GM12878 (cell line): ENCODE data around the gene TMED10. TPM values are rescaled to one million over a fixed set of nuclear protein-coding genes. Genes with fewer than 3 reads are reported as not detected.

ENCODE experiments used
- CREB1 ChIP-seq: IDR thresholded peaks from 2 replicates; pipeline ENCODE4 v1.6.1; 2012; ENCODE audit warnings: low read depth, mild to moderate bottlenecking, inconsistent platforms
- IKZF1 ChIP-seq: fragments of 450-650 bp; conservative IDR thresholded peaks from 2 replicates; pipeline ENCODE4 v1.6.1; 2017; ENCODE audit warnings: antibody characterized with exemption, mild to moderate bottlenecking
- JUNB ChIP-seq: IDR thresholded peaks from 2 replicates; pipeline ENCODE4 v1.6.1; 2016; ENCODE audit warnings: antibody characterized with exemption, mild to moderate bottlenecking
- KLF5 ChIP-seq: fragments of 450-650 bp; IDR thresholded peaks from 2 replicates; pipeline ENCODE4 v1.6.1; 2014; ENCODE audit warnings: mild to moderate bottlenecking; ENCODE audit not compliant: partially characterized antibody
- MAX ChIP-seq: IDR thresholded peaks from 2 replicates; pipeline ENCODE4 v1.6.1; 2012; ENCODE audit warnings: low read depth, low read length, improper control_type of control experiment
- MEF2A ChIP-seq: IDR thresholded peaks from 2 replicates; pipeline ENCODE4 v1.6.1; 2011; ENCODE audit warnings: low read depth, mild to moderate bottlenecking, low read length, moderate library complexity; ENCODE audit not compliant: insufficient read depth
- MTA3 ChIP-seq: IDR thresholded peaks from 2 replicates; pipeline ENCODE4 v1.6.1; 2012; ENCODE audit warnings: low read length, inconsistent platforms, borderline replicate concordance
- PAX8 ChIP-seq: fragments of 450-650 bp; IDR thresholded peaks from 2 replicates; pipeline ENCODE4 v1.6.1; 2017; ENCODE audit warnings: mild to moderate bottlenecking, moderate library complexity
- PRDM15 ChIP-seq: fragments of 450-650 bp; formaldehyde crosslinking; IDR thresholded peaks from 2 replicates; pipeline ENCODE4 v1.4.0; 2020; ENCODE audit warnings: mild to moderate bottlenecking, moderate library complexity
- RAD21 ChIP-seq: IDR thresholded peaks from 2 replicates; pipeline ENCODE4 v1.6.1; 2011; ENCODE audit warnings: mild to moderate bottlenecking, low read depth, low read length, moderate library complexity; ENCODE audit not compliant: insufficient read depth
- RUNX3 ChIP-seq: IDR thresholded peaks from 2 replicates; pipeline ENCODE4 v1.6.1; 2012; ENCODE audit warnings: low read length, inconsistent platforms
- SPI1 ChIP-seq: IDR thresholded peaks from 2 replicates; pipeline ENCODE4 v1.6.1; 2011; ENCODE audit warnings: low read depth, mild to moderate bottlenecking, low read length, moderate library complexity, borderline replicate concordance; ENCODE audit not compliant: insufficient read depth
- USF1 ChIP-seq: IDR thresholded peaks from 2 replicates; pipeline ENCODE4 v1.6.1; 2011; ENCODE audit warnings: borderline replicate concordance, low read depth, mild to moderate bottlenecking, moderate library complexity, mixed read lengths, low read length; ENCODE audit not compliant: insufficient read depth; ENCODE audit errors: extremely low read length
- ZNF687 ChIP-seq: fragments of 450-650 bp; IDR thresholded peaks from 2 replicates; pipeline ENCODE4 v1.6.1; 2017; ENCODE audit warnings: mild to moderate bottlenecking, moderate library complexity
- polyA plus RNA-seq, 11 experiments: library from polyadenylated mRNA; depleted of rRNA in 4 of 11; unstranded in 6 of 11; stranded (reverse) in 5 of 11; fragments of >200 nt; fragmentation: Nextera tagmentation in 4 of 11; fragmentation: Illumina TruSeq in 1 of 11; extraction: Ambion mirVana in 4 of 11; extraction: Trizol in 1 of 11; gene quantifications; 1 replicate in 1 of 11; 2 replicates in 10 of 11; pipeline versions ENCODE4 v1.2.1 to v1.2.3, GENCODE V29; 2011 to 2016; ENCODE audit warnings: inconsistent platforms in 2 of 11, missing spikeins in 2 of 11, low read depth in 1 of 11
- total RNA-seq, 4 experiments: library from RNA; depleted of rRNA in 3 of 4; stranded (reverse); fragments of >200 nt in 3 of 4; fragmentation: Illumina TruSeq in 1 of 4; extraction: Trizol in 1 of 4; gene quantifications; 2 replicates each; pipeline versions ENCODE4 v1.2.1 to v1.2.3, GENCODE V29; 2013 to 2021

TMED10 gene
- total and polyA plus RNA-seq, 10 of the 15 experiments (the other 5 are each of a cell fraction or from before 2014, with no cell fraction given): 99.8 to 270 (median 180) TPM

GRCh38 chr14:75158843-75159614 lies 17.4 kb downstream of the TMED10 start (continued):
- TF ChIP-seq PAX8: no peak
- no peak for TF ChIP-seq RUNX3
- TF ChIP-seq KLF5: no peak
- 0 out of 2 replicates have a peak, but pooled peaks have one; percentile 53 for TF ChIP-seq MTA3
- TF ChIP-seq RAD21: no peak
- peak; percentile 75 for TF ChIP-seq JUNB
- no peak for TF ChIP-seq MAX
- TF ChIP-seq IKZF1: no peak
- TF ChIP-seq ZNF687: no peak
- peak; percentile 45; the same call in 1 of the 2 replicates for TF ChIP-seq SPI1
- no peak for TF ChIP-seq USF1
- TF ChIP-seq CREB1: 0 out of 2 replicates have a peak, but pooled peaks have one; percentile 43
- no peak for TF ChIP-seq PRDM15 (CRISPR knock-in tag)
- TF ChIP-seq MEF2A: 0 out of 2 replicates have a peak, but pooled peaks have one; percentile 53
